Hepatocyte (in vitro differentiated cells): ENCODE results near the gene MED15.

Experiments used
- EZH2 ChIP-seq: fragments of 200-600 bp; sonication (generic); IDR thresholded peaks from 2 replicates; pipeline ENCODE4 v1.6.1; 2016; ENCODE audit warnings: antibody characterized with exemption, mild to moderate bottlenecking, borderline replicate concordance
- EZH2phosphoT487 ChIP-seq: fragments of 200-600 bp; sonication (generic); IDR thresholded peaks from one replicate; pipeline ENCODE4 v1.6.1; 2018; ENCODE audit warnings: antibody characterized with exemption, mild to moderate bottlenecking, low read depth, moderate library complexity; ENCODE audit not compliant: unreplicated experiment, severe bottlenecking
- TF ChIP-seq, protein P1 (sequence below): fragments of 200-600 bp; sonication (generic); IDR thresholded peaks from 2 replicates; pipeline ENCODE4 v1.5.1; 2016; ENCODE audit warnings: antibody characterized with exemption, mild to moderate bottlenecking; ENCODE audit not compliant: poor library complexity

DNA sequence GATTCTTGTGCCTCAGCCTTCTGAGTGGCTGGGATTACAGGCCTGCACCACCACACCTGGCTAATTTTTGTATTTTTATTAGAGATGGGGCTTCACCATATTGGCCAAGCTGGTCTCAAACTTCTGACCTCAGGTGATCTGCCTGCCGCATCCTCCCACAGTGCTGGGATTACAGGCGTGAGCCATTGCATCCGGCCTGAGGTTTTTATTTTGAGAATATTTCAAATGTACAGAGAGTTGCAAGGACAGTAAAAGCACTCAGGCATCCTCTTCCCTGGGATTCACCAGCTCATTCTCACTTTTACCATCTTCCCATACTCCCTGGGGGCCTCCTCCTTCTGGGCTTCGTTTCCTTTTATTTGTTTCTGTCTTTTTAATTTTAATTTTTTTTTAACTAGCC lies 12.1 kb downstream of the MED15 start:
- TF ChIP-seq, protein P1, sequence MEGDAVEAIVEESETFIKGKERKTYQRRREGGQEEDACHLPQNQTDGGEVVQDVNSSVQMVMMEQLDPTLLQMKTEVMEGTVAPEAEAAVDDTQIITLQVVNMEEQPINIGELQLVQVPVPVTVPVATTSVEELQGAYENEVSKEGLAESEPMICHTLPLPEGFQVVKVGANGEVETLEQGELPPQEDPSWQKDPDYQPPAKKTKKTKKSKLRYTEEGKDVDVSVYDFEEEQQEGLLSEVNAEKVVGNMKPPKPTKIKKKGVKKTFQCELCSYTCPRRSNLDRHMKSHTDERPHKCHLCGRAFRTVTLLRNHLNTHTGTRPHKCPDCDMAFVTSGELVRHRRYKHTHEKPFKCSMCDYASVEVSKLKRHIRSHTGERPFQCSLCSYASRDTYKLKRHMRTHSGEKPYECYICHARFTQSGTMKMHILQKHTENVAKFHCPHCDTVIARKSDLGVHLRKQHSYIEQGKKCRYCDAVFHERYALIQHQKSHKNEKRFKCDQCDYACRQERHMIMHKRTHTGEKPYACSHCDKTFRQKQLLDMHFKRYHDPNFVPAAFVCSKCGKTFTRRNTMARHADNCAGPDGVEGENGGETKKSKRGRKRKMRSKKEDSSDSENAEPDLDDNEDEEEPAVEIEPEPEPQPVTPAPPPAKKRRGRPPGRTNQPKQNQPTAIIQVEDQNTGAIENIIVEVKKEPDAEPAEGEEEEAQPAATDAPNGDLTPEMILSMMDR, result no peak
- TF ChIP-seq EZH2 (no peak), EZH2phosphoT487 (no peak)
